Right ventricle myocardium inferior (tissue), 1 donor: Measurements from ENCODE around the gene B3GAT1. TPM values are rescaled to one million over a fixed set of nuclear protein-coding genes. Genes with fewer than 3 reads are reported as not detected.
"Not testable (repeated sequence)": the region's sequence is repeated elsewhere in the genome, so short reads cannot be mapped to it uniquely, and the experiment has no call there.

Experiments used
- ATAC-seq: fragments of 200-7000 bp; cut with Tn5 transposase; one replicate; pipeline ENCODE4 v1.9.1; 2020; ENCODE audit warnings: mild to moderate bottlenecking, moderate library complexity
- DNase-seq: peaks from one replicate; pipeline ENCODE4 v3.0.0; 2021; ENCODE audit errors: missing footprints
- intact Hi-C: fragments of 100-400 bp; cut with DNase I; formaldehyde crosslinking; loops from one replicate; pipeline ENCODE4 v1.11.0; 2022
- total RNA-seq: library from RNA; stranded (reverse); fragmentation: NEBNext Ultra II Directional; extraction: Animal tissue kit (Norgen Biotek cat#: 25700); gene quantifications from one replicate; pipeline ENCODE4 v1.2.1, GENCODE V29; 2021
- donor health status: DM: no; HTN: yes; CAD: no; lungs with severe emphysema.

Gene B3GAT1
- total RNA-seq, 1 donor from 2014 or later, result 0.16 TPM

GRCh38 chr11:134444160-134445108 lies 32.4 kb upstream of the B3GAT1 start:
- intact Hi-C loops, ATAC-seq, DNase-seq: not testable (repeated sequence)

- DNase-seq (no peak), ATAC-seq (no peak)
- intact Hi-C loops, result no loop called here
Observed at GRCh38 chr11:134443246-134443645, 31.2 kb upstream of the B3GAT1 start.

- ATAC-seq (no peak), DNase-seq (no peak)
- intact Hi-C loops, result no loop called here
Observed at GRCh38 chr11:134442246-134442645, 30.2 kb upstream of the B3GAT1 start.

DNA sequence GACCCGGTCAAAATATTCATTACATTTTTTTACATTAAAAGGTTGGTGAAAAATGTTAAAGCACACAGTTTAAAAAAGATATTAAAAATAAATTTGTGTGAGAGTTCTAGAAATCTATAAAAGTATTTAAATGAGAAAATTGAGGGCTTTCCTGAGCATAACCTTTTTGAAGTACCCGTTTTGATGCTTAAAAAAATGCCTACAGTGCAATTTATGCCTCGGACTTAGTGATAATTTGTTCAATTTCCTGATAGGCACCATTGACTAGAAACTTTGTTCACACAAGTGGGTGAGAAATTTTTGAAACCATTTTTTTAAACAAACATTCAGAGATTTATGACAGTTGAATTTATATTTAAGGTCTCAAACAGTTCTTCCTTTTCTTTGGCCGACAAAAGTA lies 29.7 kb upstream of the B3GAT1 start:
- intact Hi-C loops, result no loop called here
- DNase-seq, result no peak
- ATAC-seq, result no peak

- intact Hi-C loops, result no loop called here
- ATAC-seq, result no peak
- DNase-seq, result no peak
Observed at GRCh38 chr11:134441281-134441680, 29.2 kb upstream of the B3GAT1 start.

DNA sequence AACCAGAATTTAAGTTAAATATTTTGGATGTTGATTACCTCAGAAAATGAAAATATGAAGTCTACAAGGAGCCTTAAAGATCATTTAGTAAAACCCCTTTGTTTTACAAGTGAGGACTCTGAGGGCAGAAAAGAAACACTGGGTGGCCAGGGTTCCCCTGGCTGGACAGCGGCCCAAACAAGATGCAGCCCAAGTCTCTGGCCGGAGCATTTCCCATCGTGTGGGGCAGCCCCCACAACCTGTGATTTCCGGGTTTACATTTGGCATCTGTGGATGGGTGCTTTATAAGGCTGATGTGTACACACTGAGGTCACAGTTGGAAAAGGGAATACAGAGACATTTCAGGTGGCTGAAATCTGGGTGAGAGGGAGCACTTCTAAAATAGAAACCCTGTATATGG lies 28.8 kb upstream of the B3GAT1 start:
- no peak for DNase-seq
- ATAC-seq, result no peak
- intact Hi-C loops, result no loop called here

- ATAC-seq (no peak), DNase-seq (no peak)
- intact Hi-C loops, result no loop called here
Observed at GRCh38 chr11:134438542-134439537, 26.8 kb upstream of the B3GAT1 start.

DNA sequence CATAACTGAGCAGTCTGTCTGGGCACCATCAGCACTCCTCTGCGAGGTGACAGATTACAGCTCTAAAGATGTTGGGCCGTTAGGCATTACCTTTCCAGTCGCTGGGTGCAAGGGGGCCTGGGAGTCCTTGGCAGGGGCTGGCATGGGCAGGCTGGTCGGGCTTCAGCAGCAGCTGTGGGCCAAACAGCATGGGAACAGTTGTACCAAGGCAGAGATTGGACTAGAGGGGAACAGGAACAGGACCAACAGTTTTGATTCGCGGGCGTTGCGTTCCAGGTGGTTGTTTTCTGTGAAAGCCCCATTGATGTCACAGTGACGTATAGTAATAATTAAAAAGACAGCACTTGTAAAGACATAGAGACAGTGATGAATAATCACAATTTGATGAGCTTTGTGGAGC lies 25.8 kb upstream of the B3GAT1 start:
- no peak for DNase-seq
- intact Hi-C loops, result no loop called here
- ATAC-seq, result no peak

GRCh38 chr11:134436781-134437180 lies 24.7 kb upstream of the B3GAT1 start:
- ATAC-seq, result no peak
- DNase-seq, result no peak
- intact Hi-C loops, result no loop called here

DNA sequence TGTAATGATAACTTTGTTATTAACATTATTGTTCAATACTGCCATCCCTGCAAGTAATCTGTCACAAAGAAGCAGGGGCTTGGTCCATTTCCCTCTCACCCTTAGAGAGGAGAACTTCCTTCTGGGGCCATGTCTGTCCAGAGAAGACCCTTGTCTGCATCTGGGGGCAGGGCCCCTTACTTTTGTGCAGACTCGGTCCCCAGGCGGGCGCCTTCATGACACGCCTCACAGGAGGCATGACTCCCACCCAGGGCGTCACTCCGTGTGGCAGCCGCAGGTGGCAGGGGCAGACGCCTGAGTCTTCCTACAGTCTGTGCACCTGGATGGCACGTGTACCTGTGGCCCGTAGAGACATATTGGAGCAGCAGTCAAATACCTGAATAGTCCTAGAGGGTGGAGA lies 21.8 kb upstream of the B3GAT1 start:
- intact Hi-C loops, result no loop called here

DNA sequence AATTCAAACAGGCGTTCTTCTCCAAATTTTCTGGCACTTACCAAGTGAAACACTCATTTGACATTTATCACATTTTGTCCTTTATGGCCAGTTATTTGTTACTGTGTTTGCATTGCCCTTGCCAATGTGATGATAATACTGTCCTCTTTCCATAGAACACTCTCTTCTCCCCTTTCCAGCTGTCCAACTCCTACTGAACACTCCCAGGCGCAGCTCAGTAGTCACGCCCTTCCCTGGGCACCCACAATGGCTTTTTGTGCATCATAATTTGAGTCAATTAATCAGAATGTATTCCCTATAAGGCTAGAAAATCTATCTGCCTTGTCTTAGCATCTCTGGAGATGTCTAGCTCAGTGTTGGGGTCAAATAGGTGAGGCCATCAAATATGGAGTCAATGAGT lies 21.2 kb upstream of the B3GAT1 start:
- ATAC-seq (no peak), DNase-seq (no peak)
- intact Hi-C loops, result no loop called here

More for the DNA sequence above, 21.8 kb upstream of the B3GAT1 start:
- no peak for DNase-seq
- no peak for ATAC-seq

DNA sequence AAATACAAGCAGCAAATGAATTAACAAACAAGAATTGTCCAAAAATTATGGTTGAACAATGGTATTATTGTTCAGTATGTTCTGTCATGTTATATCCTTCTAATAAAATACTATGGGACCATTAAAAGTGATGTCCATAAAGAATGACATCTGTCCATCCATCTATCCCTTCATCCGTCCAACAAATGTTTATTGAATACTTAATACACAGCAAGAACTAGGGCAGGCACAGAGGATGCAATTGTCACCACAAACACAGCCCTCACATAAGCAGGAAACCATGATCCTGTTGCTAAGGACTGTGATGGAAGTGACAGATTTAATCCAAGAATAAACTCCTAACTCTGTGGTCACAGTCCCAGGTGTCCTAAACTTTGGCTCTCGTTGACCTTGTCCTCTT lies 20.7 kb upstream of the B3GAT1 start:
- ATAC-seq (no peak), DNase-seq (no peak)
- intact Hi-C loops, result no loop called here

DNA sequence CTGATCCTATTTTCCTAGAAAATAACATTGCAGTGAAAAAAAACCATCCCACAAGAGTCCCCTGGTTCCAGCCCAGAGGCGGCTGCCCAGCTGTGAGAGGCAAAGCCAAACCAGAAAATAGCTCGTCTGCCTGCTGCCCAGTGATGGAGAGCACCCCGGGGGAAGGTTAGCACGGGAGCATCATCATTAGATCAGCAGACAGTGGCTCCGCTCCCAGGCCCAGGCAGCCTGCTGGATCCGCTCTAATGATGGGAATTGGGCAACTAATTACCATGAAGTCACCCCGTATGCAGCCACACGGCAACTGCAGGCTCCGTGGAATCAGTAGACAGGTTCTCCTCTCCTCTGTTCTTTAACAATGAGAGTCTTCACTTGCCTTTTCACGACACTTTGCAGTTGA lies 17.1 kb upstream of the B3GAT1 start:
- intact Hi-C loops, result no loop called here
- ATAC-seq, result no peak
- no peak for DNase-seq

DNA sequence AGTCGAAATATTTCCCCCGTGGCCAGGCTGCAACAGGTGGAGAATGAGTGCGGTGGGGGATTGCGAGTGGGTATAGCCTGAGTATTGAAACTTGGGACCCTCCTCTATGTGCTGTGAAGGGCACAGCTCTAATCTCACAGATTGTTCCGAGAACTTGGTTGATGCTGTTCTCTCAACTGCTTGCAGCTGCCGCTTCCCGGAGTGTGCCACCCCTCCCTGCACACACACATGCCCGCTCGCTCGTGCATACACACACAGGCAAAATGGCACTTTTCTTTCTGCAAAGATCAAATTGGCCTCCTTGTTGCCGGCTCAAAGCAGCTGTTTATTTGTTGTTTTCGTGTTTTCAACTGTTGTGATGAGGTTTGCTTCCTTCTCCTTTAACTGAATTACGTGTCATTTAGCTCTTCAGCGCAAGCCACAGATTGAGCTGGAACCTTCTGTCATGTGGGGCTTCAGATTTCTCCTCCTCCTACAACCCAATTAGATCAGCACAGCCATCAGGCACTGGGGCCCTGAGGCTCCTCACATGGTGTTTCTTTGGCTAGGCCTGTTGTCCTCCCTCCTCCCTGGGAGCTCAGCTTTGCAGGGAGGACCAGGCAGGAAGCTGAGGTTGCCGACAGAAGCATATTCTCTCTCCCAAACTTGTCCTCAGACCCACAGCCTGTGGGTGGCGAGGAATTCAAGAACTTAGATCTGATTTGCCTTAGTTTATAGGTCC lies 13.9 kb upstream of the B3GAT1 start:
- ATAC-seq (no peak), DNase-seq (no peak)
- intact Hi-C loops, result no loop called here

- DNase-seq, result no peak
- intact Hi-C loops, result no loop called here
- ATAC-seq, result no peak
Observed at GRCh38 chr11:134425413-134425812, 13.4 kb upstream of the B3GAT1 start.

DNA sequence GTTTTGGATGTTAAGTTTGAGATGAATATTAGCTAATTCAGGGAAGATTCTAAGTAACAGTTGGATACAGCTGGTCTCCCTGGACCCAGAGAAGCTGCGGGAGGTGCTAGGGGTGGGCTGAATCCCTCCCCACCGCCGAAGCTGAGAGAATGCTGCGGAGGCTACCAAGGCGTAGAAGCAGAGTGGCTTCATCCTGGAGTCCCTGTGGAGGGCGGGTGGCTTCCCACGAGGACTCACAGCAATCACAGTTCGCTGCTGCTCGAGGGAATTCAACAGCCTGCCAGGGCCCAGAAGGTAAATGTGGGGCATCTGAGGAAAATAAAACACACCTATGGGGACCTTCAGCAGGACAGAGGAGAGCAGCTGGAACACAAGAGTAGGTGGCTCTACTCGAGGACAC lies 11.1 kb upstream of the B3GAT1 start:
- DNase-seq (no peak), ATAC-seq (no peak)
- intact Hi-C loops, result no loop called here

- ATAC-seq (no peak), DNase-seq (no peak)
- intact Hi-C loops, result no loop called here
Observed at GRCh38 chr11:134417871-134418840, 6.1 kb upstream of the B3GAT1 start.

- intact Hi-C loops, result no loop called here
- DNase-seq, result no peak
- ATAC-seq, result no peak
Observed at GRCh38 chr11:134416726-134417125, 4.7 kb upstream of the B3GAT1 start.
